Body of pancreas (tissue), 4 donors: Measurements from ENCODE around the gene TSKS.

Source experiments
- POLR2A ChIP-seq, 3 donors: fragments of 450-650 bp; IDR thresholded peaks; one replicate each; pipeline ENCODE4 v1.6.1; 2016; ENCODE audit warnings: antibody characterized with exemption in 3 of 3, mild to moderate bottlenecking in 2 of 3
- TF ChIP-seq, protein P1 (sequence below), 7 experiments: fragments of 450-650 bp in 4 of 7; fragments of 200-600 bp in 3 of 7; sonication (generic) in 3 of 7; IDR thresholded peaks; one replicate each; pipeline ENCODE4 v1.5.1; 2016 to 2019; ENCODE audit warnings: antibody characterized with exemption in 7 of 7

DNA sequence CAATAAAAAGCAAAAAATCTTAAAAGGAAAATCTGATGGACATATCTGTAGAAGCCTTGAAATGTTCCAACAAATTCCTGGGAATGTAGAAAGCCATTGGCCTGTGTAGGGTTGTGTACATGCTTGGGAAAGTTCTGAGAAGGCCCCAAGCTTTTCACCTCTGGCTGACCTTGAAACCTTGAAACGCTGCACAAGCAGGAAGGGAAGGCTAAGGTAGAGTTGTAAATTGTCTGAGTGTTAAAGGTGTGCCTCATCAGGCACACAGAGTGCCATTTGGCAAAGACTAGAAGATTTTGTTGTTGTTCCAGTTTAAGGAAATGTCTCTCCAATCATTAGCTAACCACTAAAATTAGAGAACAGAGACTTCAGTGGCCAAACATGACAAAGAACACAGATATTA lies 10.4 kb downstream of the TSKS start:
- TF ChIP-seq, protein P1, sequence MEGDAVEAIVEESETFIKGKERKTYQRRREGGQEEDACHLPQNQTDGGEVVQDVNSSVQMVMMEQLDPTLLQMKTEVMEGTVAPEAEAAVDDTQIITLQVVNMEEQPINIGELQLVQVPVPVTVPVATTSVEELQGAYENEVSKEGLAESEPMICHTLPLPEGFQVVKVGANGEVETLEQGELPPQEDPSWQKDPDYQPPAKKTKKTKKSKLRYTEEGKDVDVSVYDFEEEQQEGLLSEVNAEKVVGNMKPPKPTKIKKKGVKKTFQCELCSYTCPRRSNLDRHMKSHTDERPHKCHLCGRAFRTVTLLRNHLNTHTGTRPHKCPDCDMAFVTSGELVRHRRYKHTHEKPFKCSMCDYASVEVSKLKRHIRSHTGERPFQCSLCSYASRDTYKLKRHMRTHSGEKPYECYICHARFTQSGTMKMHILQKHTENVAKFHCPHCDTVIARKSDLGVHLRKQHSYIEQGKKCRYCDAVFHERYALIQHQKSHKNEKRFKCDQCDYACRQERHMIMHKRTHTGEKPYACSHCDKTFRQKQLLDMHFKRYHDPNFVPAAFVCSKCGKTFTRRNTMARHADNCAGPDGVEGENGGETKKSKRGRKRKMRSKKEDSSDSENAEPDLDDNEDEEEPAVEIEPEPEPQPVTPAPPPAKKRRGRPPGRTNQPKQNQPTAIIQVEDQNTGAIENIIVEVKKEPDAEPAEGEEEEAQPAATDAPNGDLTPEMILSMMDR (IDR thresholded peaks at IDR 0.05), result no peak
- TF ChIP-seq POLR2A (IDR thresholded peaks at IDR 0.05), result no peak
